NCI-H345 treated with DMSO at 0.1 percent for 48 hours (cell line): Measurements from ENCODE around the gene AGAP1.

Source experiments
- DNase-seq: peaks from one replicate; lab custom pipeline; 2025; ENCODE audit not compliant: unreplicated experiment; lab: John Stamatoyannopoulos, UW

The AGAP1 gene

DNA sequence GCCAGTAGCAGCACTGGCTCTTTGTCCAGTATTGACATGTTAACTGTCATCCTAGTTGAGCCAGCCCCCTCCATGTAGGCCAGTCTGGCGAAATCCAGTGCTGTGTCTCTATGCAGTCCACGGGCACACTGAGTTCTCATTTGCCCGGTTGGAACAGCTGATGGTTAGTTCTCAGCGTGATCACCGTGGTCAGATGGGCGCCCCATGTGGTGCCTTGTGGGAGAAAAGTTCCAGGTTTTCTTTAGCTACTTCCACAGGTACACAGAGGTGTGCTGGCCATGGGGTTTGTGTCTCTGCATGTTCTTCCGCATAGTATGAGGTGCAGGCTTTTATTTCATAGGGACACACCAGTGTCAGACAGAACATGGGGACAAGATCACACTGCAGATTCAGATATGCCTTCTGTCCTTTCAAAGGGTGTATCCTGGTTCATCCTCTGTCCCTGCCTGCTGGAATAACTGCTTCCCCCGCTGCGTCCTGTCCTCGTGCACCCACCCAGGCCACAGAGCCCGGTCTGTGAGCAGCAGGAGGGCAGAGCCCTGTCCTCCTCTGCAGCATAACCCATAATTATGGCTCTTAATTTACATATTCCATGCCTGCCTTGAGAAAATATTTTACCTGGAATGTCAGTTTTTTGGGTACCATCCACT, 340.3 kb downstream of the AGAP1 start:
- no peak for DNase-seq

DNA sequence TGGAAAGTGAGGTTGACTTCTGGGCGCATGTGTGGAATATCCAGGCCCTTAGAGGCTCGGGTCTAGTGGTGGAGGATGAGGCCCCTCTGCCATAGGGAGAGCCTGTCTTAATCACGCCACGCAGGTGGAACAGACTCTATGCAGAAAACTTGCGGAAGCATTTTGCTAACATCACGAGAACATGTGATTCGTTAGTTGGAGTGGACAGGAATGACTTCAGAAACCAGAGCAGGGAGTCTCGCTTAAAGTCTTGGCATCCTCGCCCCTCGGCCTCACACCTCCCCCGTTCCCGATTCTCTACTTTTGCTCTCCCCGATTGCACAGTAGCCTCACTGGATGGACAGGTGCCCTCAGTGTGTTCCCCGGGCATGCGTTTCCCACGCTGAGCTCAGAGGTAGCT, 340.9 kb downstream of the AGAP1 start:
- no peak for DNase-seq

DNA sequence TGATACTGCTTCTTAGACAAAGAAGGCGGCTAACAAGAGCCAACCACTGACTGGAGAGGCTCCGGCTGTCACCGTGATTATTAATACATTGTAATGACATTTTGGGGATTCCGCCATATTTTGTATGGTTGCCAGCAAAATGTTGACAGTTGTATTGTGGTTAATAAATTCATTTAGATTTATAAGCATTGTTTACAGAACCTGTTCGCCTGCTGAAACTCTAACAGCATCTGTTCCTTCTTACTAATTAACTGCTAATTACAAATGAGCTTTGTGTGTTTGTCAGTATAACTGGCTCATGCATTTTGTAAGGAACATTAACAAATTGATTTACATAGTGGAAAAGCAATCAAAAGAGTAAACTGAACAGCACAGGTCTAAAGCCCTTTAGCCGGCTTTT, 342.0 kb downstream of the AGAP1 start:
- DNase-seq, result no peak

DNA sequence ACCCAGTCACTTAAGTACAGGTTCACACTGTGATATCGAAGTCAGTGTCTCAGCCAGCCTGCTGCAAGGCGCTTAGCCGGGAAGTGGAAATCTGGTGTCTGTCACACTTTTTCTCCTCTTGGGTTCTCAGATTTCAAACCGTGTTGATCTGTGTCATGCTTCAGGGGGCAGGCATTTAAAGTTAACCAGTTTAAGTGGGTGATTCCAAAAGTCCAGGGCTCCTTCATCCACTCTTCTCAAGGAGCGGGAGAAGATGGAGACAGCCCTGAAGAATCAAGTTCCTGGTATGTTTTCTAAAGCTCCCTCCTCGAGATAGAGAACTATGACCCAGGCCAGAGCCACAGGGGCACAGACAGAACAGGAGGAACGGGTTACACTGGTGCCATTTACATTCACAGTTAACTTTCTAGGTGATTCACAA, 342.7 kb downstream of the AGAP1 start:
- DNase-seq, result no peak

DNA sequence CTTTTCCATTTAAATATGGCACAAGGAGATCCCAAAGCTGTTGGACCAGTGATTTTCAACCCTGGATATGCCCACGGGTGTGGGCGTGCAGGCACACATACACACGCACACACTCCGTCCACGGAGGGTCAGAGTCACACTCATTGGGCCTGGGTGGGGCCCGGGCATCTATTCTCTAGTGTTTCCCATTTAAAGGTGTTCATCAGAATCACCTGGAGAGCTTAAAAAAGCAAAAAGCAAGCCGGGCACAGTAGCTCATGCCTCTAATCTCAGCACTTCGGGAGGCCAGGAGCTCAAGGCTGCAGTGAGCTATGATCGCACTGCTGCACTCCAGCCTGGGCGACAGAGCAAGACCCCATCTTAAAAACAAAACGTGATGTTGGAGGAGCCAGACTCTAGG, 345.4 kb downstream of the AGAP1 start:
- DNase-seq, result no peak

DNA sequence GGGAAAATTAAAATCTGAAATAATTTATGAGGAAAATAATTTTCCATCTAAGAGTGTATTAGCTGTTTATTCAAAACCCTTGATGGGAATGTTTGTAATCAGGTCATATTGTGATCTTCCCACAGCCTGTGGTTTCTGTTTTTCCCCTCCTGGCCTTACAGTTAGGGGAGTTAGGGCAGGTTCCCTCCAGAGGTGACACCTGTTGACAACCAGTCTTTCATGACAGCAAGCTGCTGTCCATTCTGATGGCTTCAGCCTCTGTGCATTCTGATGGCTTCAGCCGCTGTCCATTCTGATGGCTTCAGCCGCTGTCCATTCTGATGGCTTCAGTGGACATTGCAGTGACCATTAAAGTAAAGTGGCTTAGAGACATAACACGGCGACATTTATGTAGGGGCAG, 346.1 kb downstream of the AGAP1 start:
- DNase-seq, result no peak

DNA sequence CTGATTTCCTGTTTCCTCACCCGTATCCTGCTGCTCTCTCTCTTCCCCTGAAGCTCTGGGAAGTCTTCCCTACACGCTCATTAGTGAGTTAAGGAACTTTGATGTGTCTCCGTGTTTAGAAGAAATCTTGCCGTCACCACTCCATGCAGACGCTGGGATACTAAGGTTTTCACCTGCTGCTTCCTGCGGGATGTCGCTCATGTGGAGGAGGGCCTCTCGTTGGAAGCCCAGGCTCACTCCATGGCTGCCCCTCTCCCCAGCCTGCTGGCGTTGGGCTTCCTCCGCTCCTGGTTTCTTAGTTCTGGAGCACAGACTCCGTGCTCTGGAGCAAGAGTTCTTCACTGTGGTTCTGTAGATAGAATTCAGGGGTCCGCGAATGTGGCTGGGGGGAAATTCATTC, 348.0 kb downstream of the AGAP1 start:
- no peak for DNase-seq

DNA sequence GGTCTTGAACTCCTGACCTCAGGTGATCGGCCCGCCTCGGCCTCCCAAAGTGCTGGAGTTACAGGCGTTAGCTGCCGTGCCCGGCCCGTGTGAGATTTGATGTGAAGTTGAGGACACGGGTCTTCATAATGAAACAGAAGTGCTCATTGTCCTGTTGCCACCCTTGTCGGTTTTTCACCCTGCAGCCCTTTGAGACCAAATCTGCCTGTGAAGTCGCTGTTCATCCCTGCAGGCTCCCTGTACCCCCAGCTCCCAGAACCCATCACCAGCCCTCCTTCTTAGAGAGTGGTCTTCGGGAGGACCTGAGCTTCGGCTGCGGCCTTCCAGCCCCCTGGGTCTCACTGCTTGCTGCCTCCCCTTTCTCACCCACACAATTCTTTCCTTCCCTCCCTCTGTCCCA, 349.1 kb downstream of the AGAP1 start:
- DNase-seq, result no peak

DNA sequence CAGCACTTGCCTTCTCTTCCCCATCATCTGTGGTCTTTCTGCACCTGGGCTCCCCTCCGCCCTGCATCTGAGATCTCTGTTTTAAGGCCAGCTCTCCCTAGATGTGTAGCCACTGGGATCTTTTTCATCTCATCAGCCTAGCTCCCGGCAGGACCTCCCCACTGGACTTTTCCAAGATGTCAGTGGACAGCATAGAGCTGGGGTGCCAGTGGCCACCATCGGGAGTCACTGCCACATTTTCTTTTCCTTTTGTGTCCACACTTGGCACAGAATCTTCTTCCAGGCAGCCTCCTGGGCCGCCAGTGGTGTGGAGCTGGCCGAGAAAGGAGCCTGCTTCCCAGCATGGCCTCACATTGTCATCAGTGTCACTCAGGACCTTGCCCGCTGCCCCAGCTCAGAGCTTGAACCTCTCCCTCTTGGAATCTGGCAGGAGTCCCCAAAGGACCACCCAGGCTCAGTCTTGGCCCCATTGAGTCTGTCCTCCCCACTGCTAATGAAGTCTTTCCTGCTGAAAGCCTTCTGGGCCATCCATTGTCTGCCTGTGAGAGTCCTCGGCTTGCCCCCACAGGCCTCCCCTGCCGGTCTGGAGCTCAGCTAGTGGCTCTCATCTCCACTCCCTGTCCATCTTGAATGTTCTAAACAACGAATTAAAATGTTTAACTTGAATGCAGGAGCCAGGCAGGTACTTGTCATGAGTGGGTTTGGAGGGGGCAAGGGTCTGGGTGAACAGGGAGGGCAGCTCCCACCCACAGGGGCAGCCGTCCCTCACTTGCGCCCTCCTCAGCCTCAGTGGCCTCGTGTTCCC, 349.9 kb downstream of the AGAP1 start:
- DNase-seq, result no peak

DNA sequence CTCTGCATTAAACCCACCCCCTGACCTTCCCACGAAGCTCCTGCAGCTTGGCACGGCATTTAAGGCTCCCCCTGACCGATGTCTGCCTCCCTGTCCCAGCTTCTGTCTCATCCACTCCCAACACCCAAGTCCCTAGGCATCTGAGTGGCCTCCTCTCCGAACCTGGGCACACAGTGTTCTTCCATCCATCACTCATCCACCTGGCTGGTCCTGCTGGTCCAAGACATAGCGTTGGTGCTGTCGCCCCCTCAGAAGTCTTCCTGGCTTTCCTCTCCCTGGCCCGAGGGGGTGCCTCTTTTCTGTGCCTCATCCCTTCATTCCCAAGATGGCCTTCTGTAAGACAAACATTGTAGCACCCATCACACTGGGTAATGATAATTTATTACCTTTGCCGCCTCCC, 350.7 kb downstream of the AGAP1 start:
- DNase-seq, result no peak

DNA sequence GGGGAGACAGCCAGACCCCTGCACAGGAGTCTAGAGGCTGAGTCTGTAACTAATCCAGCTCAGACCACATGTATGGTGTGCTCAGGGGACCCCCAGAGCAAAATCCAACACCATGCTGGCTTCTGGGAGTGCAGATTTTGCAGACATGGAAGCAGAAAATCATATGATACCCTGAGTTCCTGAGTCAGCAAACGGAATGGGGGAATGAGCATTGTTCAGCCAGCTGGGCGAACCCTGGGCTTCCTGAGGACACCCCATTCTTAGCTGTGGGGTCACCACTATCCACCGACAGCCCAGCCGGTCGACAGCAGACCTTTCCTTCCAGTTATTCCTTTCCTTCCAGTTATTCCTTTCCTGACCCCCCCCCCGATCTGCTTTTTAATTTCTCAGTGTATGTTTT, 351.4 kb downstream of the AGAP1 start:
- DNase-seq, result no peak

DNA sequence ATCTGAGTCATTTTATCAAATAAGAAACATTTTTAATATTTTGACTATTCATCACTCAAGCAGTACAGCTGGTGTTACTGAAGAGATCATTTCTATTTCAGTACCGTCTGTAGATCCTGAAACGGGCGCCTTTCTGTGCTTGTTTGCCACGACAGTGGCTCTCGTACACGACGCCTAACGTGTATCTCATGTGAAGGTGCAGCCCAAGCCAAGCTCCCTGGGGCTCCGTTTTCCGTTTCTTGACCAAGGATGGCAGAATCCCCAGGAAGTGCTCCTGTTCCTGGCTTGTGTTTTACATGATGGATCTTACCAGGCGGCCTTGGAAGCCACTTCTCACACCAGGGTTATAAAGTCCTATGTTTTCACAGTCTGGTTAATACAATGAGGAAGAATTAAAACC, 353.7 kb downstream of the AGAP1 start:
- no peak for DNase-seq

DNA sequence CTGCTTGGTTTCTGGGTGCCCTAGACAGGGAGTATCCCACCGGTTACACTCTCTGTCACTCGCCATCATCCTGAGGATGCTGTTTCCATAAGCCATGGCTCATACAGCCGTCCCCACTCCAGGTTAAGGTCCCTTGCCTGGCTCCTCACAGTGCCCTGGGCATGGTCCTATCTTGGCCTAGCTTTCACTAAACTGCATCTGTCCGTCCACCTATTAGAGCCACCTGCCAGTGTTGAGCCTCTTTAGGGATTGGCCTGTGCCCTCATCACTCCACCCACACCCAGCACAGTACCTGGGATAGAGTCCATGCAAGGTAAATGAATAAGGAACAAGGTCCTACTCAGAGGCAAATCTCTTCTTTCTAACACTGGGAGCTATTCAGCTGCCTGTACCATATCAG, 354.2 kb downstream of the AGAP1 start:
- no peak for DNase-seq

DNA sequence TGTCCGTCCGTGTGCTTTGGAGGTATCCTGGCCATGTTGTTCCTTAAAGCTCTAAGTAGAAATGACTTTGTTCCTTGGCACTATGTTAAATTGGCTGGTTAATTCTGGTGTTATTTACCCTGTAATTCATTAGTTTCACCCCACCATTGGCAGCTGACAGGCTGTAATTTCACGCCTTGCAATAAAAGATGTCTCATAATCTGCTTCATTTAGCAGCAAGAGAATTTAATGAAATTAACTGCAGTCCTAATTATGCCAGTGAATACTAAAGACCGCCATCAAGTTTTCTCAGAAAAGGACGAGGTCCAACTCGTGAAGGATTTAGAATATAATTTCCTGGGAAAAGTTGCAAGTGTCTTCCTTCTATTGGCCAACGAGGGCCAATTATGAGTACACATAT, 355.1 kb downstream of the AGAP1 start:
- no peak for DNase-seq

DNA sequence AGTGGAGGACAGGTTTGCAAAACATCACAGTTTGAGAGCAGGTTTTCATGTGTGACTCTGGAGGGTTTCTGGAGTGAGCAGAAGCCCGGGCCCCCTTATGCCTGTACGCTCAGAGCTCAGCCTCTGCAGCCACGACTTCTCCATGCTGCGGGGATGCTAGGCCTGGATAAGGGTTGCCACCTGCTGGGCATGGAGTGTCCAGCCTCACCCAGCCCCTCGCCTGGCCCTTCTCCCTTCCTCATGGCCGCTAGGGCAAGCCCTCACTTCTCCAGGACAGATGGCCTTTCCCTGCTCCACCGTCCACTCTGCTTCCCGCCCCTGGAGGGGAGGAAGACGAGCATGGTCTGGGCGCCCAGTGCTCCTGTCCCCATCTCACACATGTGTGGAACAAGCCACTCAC, 355.6 kb downstream of the AGAP1 start:
- no peak for DNase-seq

DNA sequence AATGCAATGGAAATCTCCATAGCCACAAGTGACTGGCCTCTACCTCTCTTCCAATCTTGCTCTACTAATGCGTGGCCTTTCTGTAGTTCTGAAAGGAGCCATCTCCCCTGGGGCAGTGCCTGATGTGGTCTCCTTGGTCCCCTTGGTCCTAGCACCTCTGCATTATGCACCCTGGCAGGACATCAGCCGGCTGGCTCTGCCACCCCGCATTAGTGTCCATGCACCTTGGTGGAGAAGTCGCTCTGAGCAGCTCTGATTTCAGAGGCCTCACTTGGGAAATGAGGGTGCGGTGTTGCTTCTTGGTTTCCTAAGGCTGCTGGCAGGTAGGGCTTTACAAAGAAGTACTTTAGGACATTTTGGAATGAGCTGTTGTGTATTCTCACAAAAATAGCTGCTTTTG, 356.4 kb downstream of the AGAP1 start:
- DNase-seq, result no peak

DNA sequence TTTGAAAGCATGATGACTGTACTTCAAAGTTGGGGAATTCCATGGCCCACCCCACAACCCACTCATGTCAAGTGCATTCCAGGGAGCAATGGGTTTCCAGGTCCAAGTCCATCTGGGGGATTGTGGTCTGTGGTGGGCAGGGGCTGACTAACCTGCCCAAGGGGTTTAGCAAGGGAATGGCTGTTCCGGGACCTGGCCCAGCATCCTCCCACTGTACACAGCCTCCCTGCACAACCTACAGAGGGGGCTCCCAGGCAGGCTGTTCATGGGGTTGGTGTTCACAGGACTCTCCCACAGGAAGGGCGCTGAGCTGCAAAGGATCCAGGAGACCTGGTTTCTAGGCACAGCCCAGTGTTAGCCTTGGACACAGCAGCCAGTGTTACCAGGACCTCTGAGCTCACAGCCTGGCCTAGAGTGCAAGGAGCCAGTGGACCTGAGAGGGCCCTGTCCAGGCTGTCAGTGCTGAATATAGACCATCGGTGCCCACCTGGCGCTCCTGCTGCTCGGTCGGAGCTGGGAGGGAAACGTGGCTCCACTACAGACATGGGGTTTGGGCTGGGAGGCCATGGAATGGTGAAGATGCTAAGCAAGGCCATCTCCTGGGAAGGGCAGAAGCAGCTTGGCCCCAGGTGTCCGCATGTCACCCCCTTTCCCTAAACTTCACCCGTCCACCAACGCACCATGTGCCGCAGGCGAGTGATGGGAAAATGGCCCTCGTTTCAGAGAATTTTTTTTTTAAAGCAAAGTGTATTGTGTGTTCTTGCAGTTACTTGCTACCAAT, 357.1 kb downstream of the AGAP1 start:
- no peak for DNase-seq

DNA sequence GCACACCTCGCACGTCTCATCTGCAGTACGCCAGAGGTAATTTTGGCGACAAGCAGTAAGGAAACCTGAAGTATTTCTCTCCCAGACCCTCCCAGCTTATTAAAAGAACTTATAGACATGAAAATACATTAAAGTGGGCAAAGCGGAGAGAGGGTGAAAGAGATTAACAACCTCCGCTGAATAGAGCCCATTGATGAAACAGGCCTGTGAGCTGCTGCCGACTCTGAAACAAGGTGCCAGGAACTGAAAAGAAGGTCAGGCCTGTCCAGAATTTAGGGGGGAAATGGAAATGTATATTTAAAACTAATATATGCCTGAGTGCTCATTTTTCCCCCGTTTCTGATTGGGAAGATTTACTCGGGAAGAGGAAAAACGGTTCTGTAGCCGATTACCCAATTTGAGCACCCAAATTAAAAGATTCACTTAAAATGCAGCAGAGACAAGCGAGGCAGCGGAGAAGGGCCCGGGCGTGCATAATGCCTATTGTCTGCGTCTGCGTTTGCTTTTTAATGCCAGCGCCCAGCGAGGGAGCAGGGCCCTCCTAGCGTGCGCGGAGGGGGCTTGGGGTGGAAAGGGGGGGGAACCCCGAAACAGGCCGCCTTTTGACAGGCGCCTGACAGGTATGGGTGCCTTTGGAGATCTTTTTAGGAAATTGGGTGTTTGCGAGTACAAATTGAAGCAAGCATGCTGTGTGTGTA, 358.1 kb downstream of the AGAP1 start:
- no peak for DNase-seq

DNA sequence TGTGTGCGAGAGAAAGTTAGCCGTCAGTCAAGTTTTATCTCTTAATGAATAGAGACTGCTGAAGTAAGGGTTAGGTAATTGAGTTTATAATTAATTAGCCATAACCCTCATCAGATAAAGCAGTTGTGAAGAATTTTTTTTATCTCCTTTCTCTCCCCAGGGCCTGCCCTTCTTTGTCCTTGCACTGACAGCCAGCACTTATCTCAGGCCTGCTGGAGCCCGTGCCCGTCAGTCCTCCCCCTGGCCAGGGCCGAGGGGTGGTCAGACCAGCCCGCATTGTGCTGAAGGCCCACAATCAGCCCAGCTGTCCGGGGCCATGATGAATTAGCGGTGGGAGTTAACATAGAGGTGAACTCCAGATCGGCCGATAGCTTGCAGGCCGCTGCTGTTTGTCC, 358.7 kb downstream of the AGAP1 start:
- no peak for DNase-seq

DNA sequence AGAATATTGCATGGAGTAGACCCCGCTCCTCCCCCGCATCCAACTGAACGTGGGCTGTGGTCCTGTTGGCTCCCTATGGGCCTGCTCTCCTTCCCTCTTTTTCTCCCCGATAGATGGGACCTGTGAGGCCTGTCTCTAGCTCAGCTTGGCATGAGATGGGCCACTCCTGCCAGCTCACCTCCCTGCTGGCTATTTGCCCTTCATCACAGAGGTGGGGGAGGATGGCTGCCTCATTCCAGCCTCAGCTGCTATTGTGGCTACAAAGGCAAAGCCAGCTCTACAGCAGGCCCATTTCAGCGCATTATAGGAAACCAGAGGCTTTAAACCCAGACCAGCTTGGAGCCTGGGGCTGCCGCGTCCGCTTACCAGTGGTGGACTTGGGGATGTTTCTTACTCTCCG, 360.4 kb downstream of the AGAP1 start:
- DNase-seq, result no peak

DNA sequence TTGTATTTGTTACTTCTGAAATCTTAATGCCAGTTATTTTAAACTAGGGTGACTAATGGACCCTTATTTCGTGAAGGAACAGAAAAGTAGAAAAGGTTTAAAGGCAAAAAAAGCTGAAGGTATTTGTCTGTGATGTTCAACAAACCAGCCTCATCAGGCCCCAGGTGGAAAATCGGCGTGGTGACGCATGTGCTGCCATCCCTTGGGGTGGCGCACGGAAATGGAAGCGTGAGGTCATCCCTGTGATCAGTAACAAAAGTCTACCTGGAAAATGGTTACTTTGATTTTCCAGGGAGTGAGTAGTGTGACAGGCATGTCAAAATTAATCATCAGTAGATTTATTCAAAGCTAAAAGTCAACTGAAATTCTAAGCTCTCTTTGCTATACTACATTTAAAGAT, 361.2 kb downstream of the AGAP1 start:
- DNase-seq, result no peak
